ENCODE measurements around the gene SIMC1.
"Not testable (repeated sequence)": the region's sequence is repeated elsewhere in the genome, so short reads cannot be mapped to it uniquely, and the experiment has no call there.

- TF ChIP-seq POLR2A (IDR thresholded peaks at IDR 0.05; ENCODE audit: low read depth, low read length); PAX5 (IDR thresholded peaks at IDR 0.05; ENCODE audit: insufficient read depth, low read length, severe bottlenecking): not testable (repeated sequence)
These were observed 39.9 kb upstream of the SIMC1 start for GRCh38 chr5:176198299-176198698.
